HL-60 (cell line): ENCODE results near the gene FLNC.

Source experiments
- DNase-seq, 2 experiments: peaks; one replicate each; pipeline ENCODE4 v3.0.0-alpha.2; 2010 to 2020; ENCODE audit warnings: low read depth in 1 of 2, low spot score in 1 of 2
- H3K27ac ChIP-seq: fragments of 250-450 bp; sonication (Bioruptor Pico); replicated peaks from 2 replicates; pipeline ENCODE4 v1.5.1; 2020; ENCODE audit warnings: mild to moderate bottlenecking, moderate library complexity
- H3K27me3 ChIP-seq: fragments of 250-450 bp; sonication (Bioruptor Pico); 2 replicates; pipeline ENCODE4 v1.5.1; 2021; ENCODE audit warnings: mild to moderate bottlenecking, moderate library complexity; ENCODE audit not compliant: insufficient read depth, poor library complexity, severe bottlenecking
- H3K4me3 ChIP-seq: replicated peaks from 2 replicates; pipeline ENCODE4 v1.5.1; 2011; ENCODE audit warnings: mild to moderate bottlenecking, control low read depth, low read length; ENCODE audit not compliant: insufficient read depth
- CTCF ChIP-seq: IDR thresholded peaks from one replicate; pipeline ENCODE4 v1.5.1; 2011; ENCODE audit warnings: low read length, control low read depth, inconsistent platforms; ENCODE audit not compliant: insufficient read depth
- GABPA ChIP-seq: IDR thresholded peaks from 2 replicates; pipeline ENCODE4 v1.6.1; 2012; ENCODE audit warnings: low read depth
- POLR2AphosphoS5 ChIP-seq: IDR thresholded peaks from 2 replicates; pipeline ENCODE4 v1.6.1; 2012; ENCODE audit warnings: low read depth
- REST ChIP-seq: IDR thresholded peaks from 2 replicates; pipeline ENCODE4 v1.6.1; 2012; ENCODE audit warnings: low read depth; ENCODE audit not compliant: insufficient replicate concordance
- SPI1 ChIP-seq: IDR thresholded peaks from 2 replicates; pipeline ENCODE4 v1.6.1; 2012; ENCODE audit warnings: low read depth, mild to moderate bottlenecking, borderline replicate concordance

Gene FLNC

GRCh38 chr7:128883622-128884448 is 53.6 kb downstream of the FLNC start:
- H3K27ac ChIP-seq, result no peak overlapping the region; the same call in 1 of the 2 replicates
- H3K4me3 ChIP-seq, result peak overlapping the region; percentile 46
- no peaks in the 10 kb centered on the region for H3K27me3 ChIP-seq
- peak; percentile 62 to 83 for DNase-seq
- TF ChIP-seq POLR2AphosphoS5 (no peak), SPI1 (no peak; the same call in 1 of the 2 replicates), REST (no peak), GABPA (no peak; the same call in 1 of the 2 replicates), CTCF (peak; percentile 62)

- DNase-seq, result no peak
- no peak overlapping the region for H3K4me3 ChIP-seq
- TF ChIP-seq REST (no peak), SPI1 (no peak), GABPA (no peak), CTCF (no peak), POLR2AphosphoS5 (no peak)
- H3K27me3 ChIP-seq, result peaks cover 4% of the 10 kb centered on the region
- H3K27ac ChIP-seq, result no peak overlapping the region
Measured at GRCh38 chr7:128884561-128885369, 54.6 kb downstream of the FLNC start.

GRCh38 chr7:128885370-128886187 is 55.4 kb downstream of the FLNC start:
- H3K4me3 ChIP-seq, result no peak overlapping the region
- H3K27me3 ChIP-seq, result peaks cover 8% of the 10 kb centered on the region
- H3K27ac ChIP-seq, result no peak overlapping the region
- no peak for DNase-seq
- TF ChIP-seq CTCF (no peak), SPI1 (no peak), REST (no peak), GABPA (no peak), POLR2AphosphoS5 (no peak)
